ENCODE results near the gene DCP2. TPM values are rescaled to one million over a fixed set of nuclear protein-coding genes. Genes with fewer than 3 reads are reported as not detected.
A peak's percentile ranks its signal among the peaks of the same experiment; 100 is the strongest.

Gene DCP2
- 29.5 TPM for polyA plus RNA-seq (2012; ENCODE audit: missing spikeins)

GRCh38 chr5:112976432-112977309 is at the start of gene DCP2:
DCP2 (plus strand) TSS chr5:112976798; CDS start chr5:112976934, 136 bp downstream.
- peak; percentile 99 for FAIRE-seq
- DNase-seq (ENCODE audit: insufficient read length): peak; percentile 84
- TF ChIP-seq POLR2AphosphoS5 (IDR thresholded peaks at IDR 0.05; ENCODE audit: low read depth, low read length) (peak; percentile 83), POLR2A (IDR thresholded peaks at IDR 0.05; ENCODE audit: low read depth, low read length) (peak; percentile 96), TAF1 (IDR thresholded peaks at IDR 0.05; ENCODE audit: borderline replicate concordance, low read depth, low read length) (peak; percentile 75)

GRCh38 chr5:112929336-112930081 is 47.1 kb upstream of the DCP2 start:
- DNase-seq (ENCODE audit: insufficient read length) (no peak), FAIRE-seq (peak; percentile 65)
- TF ChIP-seq TAF1 (IDR thresholded peaks at IDR 0.05; ENCODE audit: borderline replicate concordance, low read depth, low read length) (no peak), POLR2AphosphoS5 (IDR thresholded peaks at IDR 0.05; ENCODE audit: low read depth, low read length) (no peak), POLR2A (IDR thresholded peaks at IDR 0.05; ENCODE audit: low read depth, low read length) (no peak)

GRCh38 chr5:112930082-112930344 is 46.6 kb upstream of the DCP2 start:
- DNase-seq (ENCODE audit: insufficient read length): no peak
- no peak for FAIRE-seq
- TF ChIP-seq TAF1 (IDR thresholded peaks at IDR 0.05; ENCODE audit: borderline replicate concordance, low read depth, low read length) (no peak), POLR2A (IDR thresholded peaks at IDR 0.05; ENCODE audit: low read depth, low read length) (no peak), POLR2AphosphoS5 (IDR thresholded peaks at IDR 0.05; ENCODE audit: low read depth, low read length) (no peak)

- FAIRE-seq: peak; percentile 53
- TF ChIP-seq POLR2AphosphoS5 (IDR thresholded peaks at IDR 0.05; ENCODE audit: low read depth, low read length) (no peak), TAF1 (IDR thresholded peaks at IDR 0.05; ENCODE audit: borderline replicate concordance, low read depth, low read length) (no peak), POLR2A (IDR thresholded peaks at IDR 0.05; ENCODE audit: low read depth, low read length) (no peak)
- DNase-seq (ENCODE audit: insufficient read length): no peak
Measured at GRCh38 chr5:112931473-112931872, 45.1 kb upstream of the DCP2 start.

- FAIRE-seq: no peak
- no peak for TF ChIP-seq POLR2A (IDR thresholded peaks at IDR 0.05; ENCODE audit: low read depth, low read length)
- TF ChIP-seq POLR2AphosphoS5 (IDR thresholded peaks at IDR 0.05; ENCODE audit: low read depth, low read length): no peak
- TF ChIP-seq TAF1 (IDR thresholded peaks at IDR 0.05; ENCODE audit: borderline replicate concordance, low read depth, low read length): no peak
Measured at GRCh38 chr5:112933105-112933504, 43.5 kb upstream of the DCP2 start.

GRCh38 chr5:112933651-112934365 is 42.8 kb upstream of the DCP2 start:
- DNase-seq (ENCODE audit: insufficient read length): no peak
- TF ChIP-seq POLR2A (IDR thresholded peaks at IDR 0.05; ENCODE audit: low read depth, low read length) (no peak), TAF1 (IDR thresholded peaks at IDR 0.05; ENCODE audit: borderline replicate concordance, low read depth, low read length) (no peak), POLR2AphosphoS5 (IDR thresholded peaks at IDR 0.05; ENCODE audit: low read depth, low read length) (no peak)
- FAIRE-seq: no peak

More at GRCh38 chr5:112933105-112933504, 43.5 kb upstream of the DCP2 start:
- DNase-seq (ENCODE audit: insufficient read length): no peak

- FAIRE-seq (no peak), DNase-seq (ENCODE audit: insufficient read length) (no peak)
- TF ChIP-seq TAF1 (IDR thresholded peaks at IDR 0.05; ENCODE audit: borderline replicate concordance, low read depth, low read length) (no peak), POLR2AphosphoS5 (IDR thresholded peaks at IDR 0.05; ENCODE audit: low read depth, low read length) (no peak), POLR2A (IDR thresholded peaks at IDR 0.05; ENCODE audit: low read depth, low read length) (no peak)
Measured at GRCh38 chr5:112934366-112934663, 42.3 kb upstream of the DCP2 start.

- DNase-seq (ENCODE audit: insufficient read length): no peak
- TF ChIP-seq POLR2AphosphoS5 (IDR thresholded peaks at IDR 0.05; ENCODE audit: low read depth, low read length): no peak
- TF ChIP-seq POLR2A (IDR thresholded peaks at IDR 0.05; ENCODE audit: low read depth, low read length): no peak
- no peak for TF ChIP-seq TAF1 (IDR thresholded peaks at IDR 0.05; ENCODE audit: borderline replicate concordance, low read depth, low read length)
- FAIRE-seq: no peak
Measured at GRCh38 chr5:112935675-112936074, 40.9 kb upstream of the DCP2 start.

GRCh38 chr5:112938286-112938685 is 38.3 kb upstream of the DCP2 start:
- no peak for TF ChIP-seq POLR2A (IDR thresholded peaks at IDR 0.05; ENCODE audit: low read depth, low read length)
- TF ChIP-seq POLR2AphosphoS5 (IDR thresholded peaks at IDR 0.05; ENCODE audit: low read depth, low read length): no peak
- TF ChIP-seq TAF1 (IDR thresholded peaks at IDR 0.05; ENCODE audit: borderline replicate concordance, low read depth, low read length): no peak
- FAIRE-seq: no peak

GRCh38 chr5:112940670-112941069 is 35.9 kb upstream of the DCP2 start:
- no peak for DNase-seq (ENCODE audit: insufficient read length)
- TF ChIP-seq POLR2A (IDR thresholded peaks at IDR 0.05; ENCODE audit: low read depth, low read length): no peak
- TF ChIP-seq POLR2AphosphoS5 (IDR thresholded peaks at IDR 0.05; ENCODE audit: low read depth, low read length): no peak
- no peak for TF ChIP-seq TAF1 (IDR thresholded peaks at IDR 0.05; ENCODE audit: borderline replicate concordance, low read depth, low read length)
- FAIRE-seq: no peak

More at GRCh38 chr5:112938286-112938685, 38.3 kb upstream of the DCP2 start:
- no peak for DNase-seq (ENCODE audit: insufficient read length)

GRCh38 chr5:112948458-112948857 is 28.1 kb upstream of the DCP2 start:
- FAIRE-seq: no peak
- no peak for DNase-seq (ENCODE audit: insufficient read length)
- no peak for TF ChIP-seq TAF1 (IDR thresholded peaks at IDR 0.05; ENCODE audit: borderline replicate concordance, low read depth, low read length)
- TF ChIP-seq POLR2AphosphoS5 (IDR thresholded peaks at IDR 0.05; ENCODE audit: low read depth, low read length): no peak

All from GM12892 (cell line).